ENCODE measurements around the gene CLDN16. TPM values are rescaled to one million over a fixed set of nuclear protein-coding genes. Genes with fewer than 3 reads are reported as not detected.

Gene CLDN16
- total and polyA plus RNA-seq, 9 of the 15 experiments (the other 6 are each of a cell fraction or from before 2014, with no cell fraction given), result 0.04 to 0.11 (median 0.04) TPM; not detected in 6

DNA sequence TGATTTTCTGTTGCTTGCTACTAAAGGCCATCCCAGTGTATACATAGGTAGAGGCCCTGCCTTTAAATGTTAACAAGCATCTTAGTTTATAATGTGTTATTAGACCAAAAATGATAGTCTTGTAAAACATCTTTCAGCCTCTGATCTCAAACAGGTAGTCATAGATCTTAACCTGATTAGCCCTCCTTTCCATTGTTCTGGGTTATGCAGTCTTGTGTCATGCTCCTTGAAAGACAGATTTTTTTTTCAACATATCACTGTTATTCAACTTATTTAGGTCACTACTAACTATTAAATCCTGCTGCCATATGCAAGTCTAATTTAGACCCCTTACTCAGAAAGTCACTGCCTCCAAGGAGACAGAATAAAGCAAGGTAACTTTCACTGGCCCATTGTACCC, 19.1 kb upstream of the CLDN16 start:
- no peak overlapping the region for H3K9ac ChIP-seq (ENCODE audit: insufficient read depth in 1 of 2, low read depth in 2 of 2, low read length in 2 of 2)
- TF ChIP-seq, protein P1, sequence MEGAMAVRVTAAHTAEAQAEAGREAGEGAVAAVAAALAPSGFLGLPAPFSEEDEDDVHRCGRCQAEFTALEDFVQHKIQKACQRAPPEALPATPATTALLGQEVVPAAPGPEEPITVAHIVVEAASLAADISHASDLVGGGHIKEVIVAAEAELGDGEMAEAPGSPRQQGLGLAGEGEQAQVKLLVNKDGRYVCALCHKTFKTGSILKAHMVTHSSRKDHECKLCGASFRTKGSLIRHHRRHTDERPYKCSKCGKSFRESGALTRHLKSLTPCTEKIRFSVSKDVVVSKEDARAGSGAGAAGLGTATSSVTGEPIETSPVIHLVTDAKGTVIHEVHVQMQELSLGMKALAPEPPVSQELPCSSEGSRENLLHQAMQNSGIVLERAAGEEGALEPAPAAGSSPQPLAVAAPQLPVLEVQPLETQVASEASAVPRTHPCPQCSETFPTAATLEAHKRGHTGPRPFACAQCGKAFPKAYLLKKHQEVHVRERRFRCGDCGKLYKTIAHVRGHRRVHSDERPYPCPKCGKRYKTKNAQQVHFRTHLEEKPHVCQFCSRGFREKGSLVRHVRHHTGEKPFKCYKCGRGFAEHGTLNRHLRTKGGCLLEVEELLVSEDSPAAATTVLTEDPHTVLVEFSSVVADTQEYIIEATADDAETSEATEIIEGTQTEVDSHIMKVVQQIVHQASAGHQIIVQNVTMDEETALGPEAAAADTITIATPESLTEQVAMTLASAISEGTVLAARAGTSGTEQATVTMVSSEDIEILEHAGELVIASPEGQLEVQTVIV (CRISPR knock-in tag; IDR thresholded peaks at IDR 0.05; ENCODE audit: borderline replicate concordance), result no peak
- TF ChIP-seq ZNF280A (IDR thresholded peaks at IDR 0.05; ENCODE audit: low read depth, partially characterized antibody) (no peak), TCFL5 (CRISPR knock-in tag; conservative IDR thresholded peaks at IDR 0.05) (no peak), HEY1 (CRISPR knock-in tag; IDR thresholded peaks at IDR 0.05; ENCODE audit: borderline replicate concordance) (no peak), ZBTB2 (IDR thresholded peaks at IDR 0.05) (no peak), ZNF121 (CRISPR knock-in tag; conservative IDR thresholded peaks at IDR 0.05) (no peak), ZNF589 (CRISPR knock-in tag; IDR thresholded peaks at IDR 0.05; ENCODE audit: low read depth) (no peak), TAF7 (tag; IDR thresholded peaks at IDR 0.05) (no peak), ELK1 (CRISPR knock-in tag; IDR thresholded peaks at IDR 0.05) (no peak), ZNF717 (CRISPR knock-in tag; IDR thresholded peaks at IDR 0.05) (no peak), TRIM24 (IDR thresholded peaks at IDR 0.05) (no peak), EHMT2 (IDR thresholded peaks at IDR 0.05) (no peak), SRF (CRISPR knock-in tag; IDR thresholded peaks at IDR 0.05) (no peak), PRPF4 (IDR thresholded peaks at IDR 0.05; ENCODE audit: insufficient read depth, low read depth, low read length, poor library complexity, severe bottlenecking) (no peak), ZNF316 (IDR thresholded peaks at IDR 0.05) (no peak), ZNF436 (CRISPR knock-in tag; IDR thresholded peaks at IDR 0.05) (no peak)
- H3K9me1 ChIP-seq (ENCODE audit: control insufficient read depth, insufficient read depth, low read length), result no peaks in the 10 kb centered on the region
- in situ Hi-C loops (cut with MboI) (no loop called here), intact Hi-C loops (cut with micrococcal nuclease) (no loop called here)
- no peak overlapping the region for H3K4me3 ChIP-seq
- BruUV-seq (replicated peaks), result no TSS peak
- no peaks in the 10 kb centered on the region for H3K27me3 ChIP-seq (ENCODE audit: control insufficient read depth in 2 of 2, insufficient read depth in 2 of 2, low read length in 2 of 2)
- no peaks in the 10 kb centered on the region for H3K4me1 ChIP-seq (replicated peaks in 1 of 2; ENCODE audit: control insufficient read depth in 2 of 2, insufficient read depth in 2 of 2, low read length in 2 of 2)
- H3K36me3 ChIP-seq (ENCODE audit: control insufficient read depth, insufficient read depth, low read length), result no peaks in the 10 kb centered on the region
- CTCF ChIA-PET (ENCODE audit: low intra/inter-chr PET ratio), result no interaction called here
- no peaks in the 10 kb centered on the region for H4K20me1 ChIP-seq (replicated peaks; ENCODE audit: control insufficient read depth, insufficient read depth, low read length)
- H2AFZ ChIP-seq (ENCODE audit: low read depth, low read length), result no peak overlapping the region
- no peak overlapping the region for H3K27ac ChIP-seq (ENCODE audit: extremely low read depth, low read depth, low read length)
- DNase-seq (ENCODE audit: extremely low read depth in 1 of 4, low spot score in 3 of 4) (no peak), ATAC-seq (no peak), FAIRE-seq (no peak)
- H3K9me3 ChIP-seq (replicated peaks; ENCODE audit: control insufficient read depth, insufficient read depth, low read depth, low read length), result peaks cover 2% of the 10 kb centered on the region; the same call in 1 of the 2 replicates
- POLR2A ChIA-PET, result no interaction called here
- H3K4me2 ChIP-seq (ENCODE audit: insufficient read depth, low read length), result no peak overlapping the region
- H3K79me2 ChIP-seq (ENCODE audit: control insufficient read depth, insufficient read depth, low read length), result no peaks in the 10 kb centered on the region
